HG02642 (cell line): ENCODE results near the gene FBXO15.

Experiments
- ATAC-seq: cut with Tn5 transposase; IDR thresholded peaks from one replicate; pipeline ENCODE4 v1.9.1; 2021; ENCODE audit warnings: mild to moderate bottlenecking; ENCODE audit not compliant: unreplicated experiment, poor library complexity

Gene FBXO15, protein sequence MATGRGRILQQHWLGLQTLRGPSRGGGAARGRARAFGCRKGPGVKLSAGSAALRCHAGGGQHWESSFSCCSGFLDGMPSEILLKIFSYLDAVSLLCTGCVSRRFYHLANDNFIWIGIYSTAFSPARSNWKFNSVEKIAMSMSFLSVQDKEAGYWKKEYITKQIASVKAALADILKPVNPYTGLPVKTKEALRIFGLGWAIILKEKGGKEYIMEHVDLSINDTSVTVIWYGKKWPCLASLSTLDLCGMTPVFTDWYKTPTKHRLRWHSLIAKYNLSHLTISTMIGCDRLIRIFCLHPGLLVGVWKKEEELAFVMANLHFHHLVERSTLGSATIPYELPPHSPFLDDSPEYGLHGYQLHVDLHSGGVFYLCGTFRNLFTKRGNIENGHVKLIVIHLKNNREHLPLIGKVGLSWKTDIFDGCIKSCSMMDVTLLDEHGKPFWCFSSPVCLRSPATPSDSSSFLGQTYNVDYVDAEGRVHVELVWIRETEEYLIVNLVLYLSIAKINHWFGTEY

DNA sequence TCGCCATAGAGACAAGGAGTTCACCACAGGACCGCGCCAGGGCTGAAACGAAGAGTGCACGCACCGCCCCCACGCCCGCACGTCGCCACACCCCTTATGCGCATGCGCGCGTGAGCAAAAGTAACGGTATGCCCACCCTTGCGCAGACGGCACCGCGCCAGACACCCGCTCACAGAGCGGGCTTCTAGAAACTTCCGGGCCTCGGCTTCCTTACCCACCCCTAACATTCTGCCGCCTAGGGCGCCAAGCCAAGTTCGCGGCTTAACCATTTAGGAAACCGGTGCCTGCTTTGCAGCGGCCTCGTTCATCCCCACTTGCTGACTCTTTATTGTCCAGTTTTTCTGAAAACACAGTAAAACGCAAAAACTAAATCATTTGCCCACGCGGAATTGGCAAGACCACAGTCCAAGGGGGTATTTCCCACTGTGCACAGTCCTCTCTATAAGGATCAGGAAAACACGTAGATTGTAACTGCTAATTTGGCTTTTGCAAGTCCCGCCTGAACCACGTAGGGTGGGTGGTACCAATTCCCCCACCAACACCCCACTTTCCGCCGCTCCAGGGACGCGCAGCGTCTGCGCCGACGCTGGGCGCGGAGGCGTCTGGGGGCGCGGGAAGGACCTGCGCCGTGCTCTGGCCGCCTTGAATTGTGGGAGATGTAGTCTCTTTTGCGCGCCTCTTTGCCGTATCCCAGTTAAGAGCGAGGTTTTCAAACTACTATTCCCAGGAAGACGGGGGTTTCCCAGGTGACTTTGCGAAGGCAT, at the start of gene FBXO15, which contains the start of gene TIMM21:
Gene FBXO15, minus strand, starts transcription at position 56 of the 764 bp plus-strand sequence. Its CDS starts 49 bp downstream, at position 7.
Gene TIMM21, plus strand, starts transcription at position 745 of the 764 bp plus-strand sequence. CDS start 286 bp downstream, outside the sequence.
- ATAC-seq = peak; percentile 88

DNA sequence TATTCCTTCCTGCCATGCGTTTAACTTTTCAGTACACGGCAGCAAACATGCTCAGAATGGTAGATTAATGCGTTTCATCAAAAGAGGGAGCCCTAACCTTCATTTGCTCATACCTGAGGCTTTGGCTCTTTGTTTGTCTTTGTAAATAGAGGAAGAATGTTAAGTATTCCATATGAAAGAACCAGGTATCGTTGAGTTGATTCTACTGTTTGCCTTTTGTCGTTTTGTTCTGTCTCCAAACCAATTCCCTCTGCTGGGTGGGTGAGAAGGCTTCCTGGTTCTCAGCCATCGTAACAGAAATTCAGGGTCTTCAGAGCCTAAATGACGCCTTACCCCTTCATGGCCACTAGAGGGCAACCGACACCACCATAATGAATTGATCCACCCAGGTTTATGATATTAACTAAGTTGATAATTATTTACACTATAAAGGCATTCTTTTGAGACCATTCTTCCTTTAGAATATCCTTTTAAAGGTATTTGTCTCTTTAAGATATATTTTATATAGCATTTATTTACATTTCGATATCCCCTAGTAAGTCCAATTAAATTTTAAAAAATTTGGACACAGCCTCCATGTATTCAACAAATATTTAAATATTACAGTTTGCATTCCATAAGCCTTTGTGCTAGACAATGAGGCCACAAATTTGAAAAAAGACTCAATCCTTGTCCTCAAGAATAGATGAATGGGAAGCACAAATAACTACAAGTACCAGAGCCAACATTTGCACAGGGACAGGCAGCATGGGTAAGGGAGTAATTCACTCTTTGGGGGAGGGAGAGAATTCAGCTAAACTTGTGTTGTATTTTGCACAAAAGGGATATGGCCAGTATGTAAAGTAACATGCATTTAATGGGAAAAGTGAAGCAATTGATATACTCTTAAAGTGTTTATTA, 48.8 kb upstream of the FBXO15 start:
- peak; percentile 81 for ATAC-seq

DNA sequence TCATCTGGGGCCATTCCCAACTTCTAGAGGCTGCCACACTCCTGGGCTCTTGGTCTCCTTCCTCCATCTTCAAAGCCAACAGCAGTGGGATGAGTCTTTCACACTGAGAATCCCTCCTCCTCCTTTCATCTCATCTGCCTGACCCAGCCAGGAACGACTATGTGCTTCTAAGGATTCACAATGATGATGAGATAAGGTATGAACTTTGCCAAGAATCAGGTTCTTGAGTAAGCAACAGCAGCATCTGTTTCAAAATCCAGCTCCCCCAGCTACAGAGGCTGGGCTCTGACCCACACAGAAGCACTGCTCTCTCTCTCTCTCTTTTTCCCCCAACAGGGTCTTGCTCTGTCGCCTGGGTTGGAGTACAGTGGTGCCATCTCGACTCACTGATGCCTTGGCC, 47.1 kb upstream of the FBXO15 start:
- ATAC-seq = no peak

DNA sequence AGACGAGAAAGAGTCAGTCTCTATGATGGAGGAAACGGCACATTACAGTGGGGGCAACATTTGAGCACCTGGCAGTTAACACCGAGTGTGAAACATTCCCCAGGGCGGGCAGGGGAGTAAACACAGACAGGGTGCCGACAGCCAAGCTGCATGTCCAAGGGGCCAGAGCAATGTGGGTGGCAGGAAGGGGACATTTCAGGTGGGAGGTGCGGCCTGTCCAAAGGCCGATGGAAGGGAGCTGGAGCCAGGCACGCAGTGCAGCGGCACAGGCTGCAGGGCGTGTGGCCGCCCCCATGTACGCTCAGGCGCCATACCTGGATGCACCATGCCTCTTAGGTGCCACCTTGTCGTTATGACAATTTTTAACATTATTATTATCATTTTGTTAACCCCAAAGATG, 43.9 kb upstream of the FBXO15 start:
- ATAC-seq = no peak

DNA sequence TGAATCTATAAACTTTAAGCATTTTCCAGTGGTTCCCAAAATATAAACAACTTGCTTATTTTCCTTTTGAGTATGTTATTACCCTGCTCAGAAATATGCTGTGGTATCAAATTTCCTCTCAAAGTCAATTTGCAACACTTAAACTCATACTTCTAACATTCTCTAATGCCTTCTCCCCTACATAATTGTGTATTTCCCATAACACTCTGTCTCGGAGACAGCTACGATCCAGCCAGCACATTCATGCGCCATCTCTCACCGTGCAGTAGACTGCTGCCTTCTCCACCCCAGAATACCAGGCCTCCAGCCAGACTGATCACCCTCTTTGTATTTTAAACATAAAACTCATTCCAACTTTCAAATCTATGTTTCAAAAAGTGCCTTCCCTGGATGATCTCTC, 42.5 kb upstream of the FBXO15 start:
- no peak for ATAC-seq

DNA sequence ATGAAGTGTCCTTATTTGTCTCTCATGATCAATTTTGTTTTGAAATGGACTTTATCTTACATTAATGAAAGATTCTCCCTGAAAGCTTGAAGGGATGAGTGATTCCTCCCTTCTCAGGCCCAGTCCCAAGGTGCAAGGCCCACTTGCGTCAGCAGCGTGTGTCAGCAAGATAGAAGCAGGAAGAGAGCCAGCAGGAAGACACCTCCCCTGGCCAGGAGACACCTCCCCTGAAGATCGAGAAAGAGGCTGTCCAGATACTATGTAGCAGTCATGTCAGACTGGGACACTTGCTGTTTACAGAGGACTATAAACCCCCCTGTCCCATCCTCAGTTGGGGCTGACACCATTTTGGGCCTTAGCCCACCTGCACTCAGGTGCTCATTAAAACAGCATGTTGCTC, 39.0 kb upstream of the FBXO15 start:
- no peak for ATAC-seq

DNA sequence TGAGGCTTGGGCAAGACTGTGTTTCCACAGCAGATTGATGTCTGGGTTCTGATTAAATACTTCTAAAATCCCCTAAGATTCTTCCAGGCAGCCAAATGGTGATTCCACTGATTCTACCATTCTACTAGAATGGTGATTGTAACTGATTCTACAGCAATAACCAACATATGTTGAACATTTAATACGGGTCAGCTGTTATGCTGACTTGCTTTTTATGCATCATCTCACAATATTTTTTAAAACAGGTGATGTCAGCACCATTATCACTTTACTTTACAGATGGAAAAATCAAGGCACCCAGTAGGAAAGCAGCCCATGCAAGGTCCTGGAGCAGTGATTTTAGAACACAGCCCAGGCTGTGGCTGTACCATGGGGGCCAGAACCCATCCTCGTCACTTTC, 38.2 kb upstream of the FBXO15 start:
- ATAC-seq = no peak

DNA sequence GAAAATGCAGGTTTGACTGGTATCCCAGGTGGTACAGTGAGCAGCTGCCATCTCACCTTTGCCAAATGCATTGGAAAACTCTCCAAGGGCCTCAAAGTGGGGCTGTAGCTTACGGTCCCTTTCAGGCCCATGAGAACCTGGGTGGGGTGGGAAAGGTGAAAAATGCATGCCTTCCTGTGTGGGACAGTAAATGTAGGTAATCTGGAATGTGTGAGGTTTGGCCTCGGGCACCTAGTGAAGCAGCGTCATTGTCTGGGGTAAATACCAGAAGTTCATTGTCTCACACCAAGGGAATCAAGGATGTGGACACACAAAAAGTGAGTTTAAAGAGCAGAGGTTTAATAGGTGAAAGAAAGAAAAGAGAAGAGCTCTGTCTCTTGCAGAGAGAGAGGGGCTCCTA, 37.2 kb upstream of the FBXO15 start:
- no peak for ATAC-seq

DNA sequence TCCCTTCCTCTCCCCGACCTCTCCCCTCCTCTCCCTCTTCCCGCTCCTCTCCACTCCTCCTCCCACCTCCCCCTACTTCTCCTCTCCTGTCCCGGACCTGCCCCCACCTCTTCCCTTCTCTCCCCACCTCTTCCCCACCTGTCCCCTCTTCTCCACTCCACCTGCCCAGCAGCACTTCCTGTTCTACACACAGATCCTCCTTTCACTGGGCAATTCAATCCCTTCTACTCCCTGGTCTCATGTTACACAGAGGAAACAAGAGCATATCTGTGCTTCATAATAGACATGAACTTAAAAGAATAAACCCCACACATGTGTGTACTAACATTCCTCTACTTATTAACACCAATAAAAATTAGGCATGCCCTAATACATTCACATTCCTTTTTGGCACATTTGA, 35.5 kb upstream of the FBXO15 start:
- no peak for ATAC-seq

DNA sequence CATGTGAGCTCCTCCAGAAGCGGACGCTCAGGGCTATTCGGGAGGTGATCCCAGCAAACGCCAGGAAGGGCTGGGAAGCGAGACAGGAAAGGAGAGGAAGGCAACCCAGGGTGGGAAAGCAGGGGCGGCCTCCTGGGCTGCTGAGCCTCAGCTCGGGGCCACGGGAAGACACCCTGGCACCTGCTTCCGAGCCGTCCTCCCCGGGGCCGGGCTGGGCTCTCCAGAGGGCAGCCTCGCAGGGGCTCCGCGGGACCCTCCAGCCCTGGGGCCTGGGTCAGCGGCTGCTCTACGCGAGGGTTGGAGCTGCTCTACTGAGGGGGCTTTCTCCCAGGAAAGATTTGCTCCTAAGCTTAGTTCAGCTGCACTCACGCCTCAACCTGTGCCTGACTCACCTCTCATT, 34.7 kb upstream of the FBXO15 start:
- ATAC-seq = no peak

DNA sequence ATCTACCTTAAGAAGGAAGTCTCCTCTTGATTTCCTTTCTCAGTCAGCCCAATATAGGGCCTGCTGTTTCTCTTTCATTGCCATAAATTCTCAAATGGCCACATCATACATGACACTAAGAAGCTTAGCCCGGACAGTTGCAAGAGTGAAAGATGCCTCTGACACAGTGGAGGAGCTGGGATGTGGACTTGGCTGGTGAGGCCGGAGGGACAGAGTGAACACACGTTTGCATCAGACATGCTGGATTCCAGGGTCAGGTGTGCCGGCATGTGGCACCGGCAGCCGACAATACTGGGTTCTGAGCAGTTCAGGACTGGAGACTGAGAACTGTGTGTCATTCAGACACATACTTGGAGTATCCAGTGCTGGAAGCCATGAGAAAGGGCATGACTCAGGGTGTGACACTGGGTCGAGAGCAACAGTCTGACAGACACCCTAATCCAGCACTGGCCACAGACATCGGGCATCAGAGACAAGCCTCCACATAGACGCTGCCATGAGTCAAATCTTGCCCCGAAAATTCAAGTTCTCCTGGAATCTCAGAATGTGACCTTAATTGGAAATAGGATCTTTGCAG, 32.1 kb upstream of the FBXO15 start:
- no peak for ATAC-seq

DNA sequence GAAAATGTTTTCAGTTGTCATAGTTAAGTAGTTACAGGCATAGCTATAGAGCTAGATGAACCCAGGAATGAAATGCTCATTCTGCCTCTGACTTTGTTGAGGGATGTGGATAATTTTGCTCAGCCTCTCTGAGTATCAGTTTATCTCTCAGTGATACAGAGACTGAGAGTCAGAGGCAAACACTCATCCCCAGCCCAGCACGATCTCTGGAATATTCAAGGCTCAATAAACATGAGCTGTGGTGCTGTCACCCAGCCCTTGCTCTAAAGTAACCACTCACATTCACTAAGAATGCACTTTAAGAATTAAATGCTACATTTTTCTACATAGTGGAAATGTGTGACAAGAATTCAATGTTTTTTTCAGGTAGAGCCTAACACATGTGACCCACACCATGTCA, 31.2 kb upstream of the FBXO15 start:
- ATAC-seq = no peak

DNA sequence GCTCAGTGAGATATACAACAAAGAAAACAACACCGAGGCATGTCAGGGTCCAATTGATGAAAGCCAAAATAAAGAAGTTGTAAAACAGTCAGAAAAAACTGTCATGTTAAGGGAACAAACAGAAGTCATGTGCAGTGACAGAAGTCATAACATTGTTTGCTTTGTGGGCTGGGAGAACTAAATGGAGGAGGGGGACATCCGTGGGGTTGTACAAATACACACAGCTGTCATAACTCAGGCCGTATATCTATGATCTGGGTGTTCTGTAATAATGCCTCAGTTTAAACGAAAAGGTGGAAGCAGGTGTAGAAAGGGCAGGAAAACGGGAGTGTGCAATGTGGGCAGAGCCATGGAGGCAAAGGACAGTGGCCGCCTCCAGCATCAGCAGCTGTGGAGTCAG, 28.0 kb upstream of the FBXO15 start:
- ATAC-seq = no peak

DNA sequence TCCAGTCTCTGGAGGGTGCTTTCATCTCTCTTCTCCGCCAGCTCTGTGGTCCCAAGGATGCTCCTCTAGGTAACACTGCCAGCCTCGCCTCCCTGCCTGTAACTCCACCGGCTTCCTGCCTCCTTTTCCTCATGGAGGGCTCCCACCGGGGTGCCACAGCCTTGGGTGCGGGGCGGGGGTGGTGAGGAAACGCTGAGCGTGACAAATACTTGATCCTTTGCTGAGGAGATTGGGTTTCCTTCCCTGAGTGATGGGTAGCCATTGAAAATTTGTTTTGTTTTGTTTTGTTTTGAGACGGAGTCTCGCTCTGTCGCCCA, 25.8 kb upstream of the FBXO15 start:
- no peak for ATAC-seq

DNA sequence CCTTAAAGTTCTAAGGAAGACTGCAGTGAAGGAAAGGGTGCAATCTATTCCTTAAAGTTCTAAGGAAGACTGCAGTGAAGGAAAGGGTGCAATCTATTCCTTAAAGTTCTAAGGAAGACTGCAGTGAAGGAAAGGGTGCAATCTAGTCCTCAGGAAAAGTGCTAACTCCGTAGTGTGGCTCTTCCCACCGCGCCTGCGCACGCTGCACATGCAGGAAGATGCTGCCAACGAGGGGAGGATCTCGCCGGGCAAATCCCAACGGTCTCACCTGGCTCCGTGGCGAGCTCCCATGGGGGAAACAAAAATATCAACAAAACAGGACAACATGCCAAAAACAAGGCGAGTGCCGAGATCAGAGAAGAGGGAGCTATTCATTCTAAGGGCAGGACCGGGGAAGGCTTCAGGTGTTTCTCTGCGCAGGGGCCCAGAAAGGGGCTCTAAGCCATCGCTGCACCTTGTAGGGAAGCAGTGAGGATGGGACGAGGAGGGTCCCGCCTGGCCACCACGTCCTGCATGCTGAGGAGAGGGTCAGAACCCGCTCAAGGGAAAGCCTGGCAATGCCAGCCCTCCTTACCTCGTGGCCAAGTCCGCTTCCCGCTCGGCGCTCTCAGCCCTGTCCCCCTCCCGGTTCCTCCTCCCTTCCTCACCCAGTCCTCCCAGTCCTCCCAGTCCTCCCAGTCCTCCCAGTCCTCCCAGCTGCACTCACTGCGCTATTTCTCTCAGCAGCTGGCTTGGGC, 25.2 kb upstream of the FBXO15 start:
- no peak for ATAC-seq

DNA sequence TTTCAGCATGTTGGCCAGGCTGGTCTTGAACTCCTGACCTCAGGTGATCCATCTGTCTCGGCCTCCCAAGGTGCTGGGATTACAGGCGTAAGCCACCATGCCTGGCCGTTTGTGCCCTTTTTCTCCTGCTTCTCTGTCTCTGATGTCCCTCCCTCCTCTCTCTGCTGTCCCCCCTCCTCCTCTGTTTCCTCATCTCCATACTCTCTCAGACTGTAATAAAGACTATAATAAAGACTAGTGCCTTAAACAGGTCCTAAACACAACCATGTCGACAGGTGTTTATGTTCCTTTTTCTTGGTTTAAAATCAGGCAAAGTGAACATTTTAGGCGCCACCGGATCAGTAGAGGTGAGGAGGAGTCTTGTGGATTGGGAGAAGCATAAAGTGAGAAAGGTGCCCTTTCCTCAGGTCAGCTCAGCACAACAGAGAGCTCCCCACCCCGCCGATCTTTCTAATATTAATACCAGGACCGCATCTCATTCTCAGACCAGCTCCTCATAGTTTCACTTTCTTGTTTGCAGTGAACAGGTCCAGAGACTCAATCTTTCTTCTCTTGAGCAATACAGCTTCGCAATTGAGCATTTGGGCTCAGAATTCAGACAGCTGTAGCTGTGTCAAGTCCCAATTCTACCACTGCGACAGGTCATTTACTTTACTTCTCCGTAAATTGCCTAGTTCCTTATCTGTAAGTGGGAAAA, 24.4 kb upstream of the FBXO15 start:
- ATAC-seq = peak; percentile 84

DNA sequence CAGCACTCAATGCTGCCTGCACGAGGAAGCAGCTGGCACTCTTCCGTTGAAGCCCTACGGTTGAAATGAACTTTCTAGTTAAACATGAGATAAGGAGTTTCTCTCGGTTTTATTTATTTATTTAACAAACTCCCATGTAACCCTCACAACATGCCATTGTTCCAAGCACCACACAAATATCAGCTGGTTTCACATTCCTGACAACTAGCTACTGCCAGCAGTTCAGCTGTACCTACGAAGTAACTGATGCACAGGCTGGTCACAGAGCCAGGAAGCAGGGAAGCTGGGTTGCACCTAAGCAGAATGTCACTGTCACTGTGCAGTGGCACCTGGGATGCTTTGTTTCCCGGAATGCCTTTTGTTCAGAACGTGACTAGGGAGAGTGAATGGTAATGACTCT, 18.8 kb upstream of the FBXO15 start:
- no peak for ATAC-seq

DNA sequence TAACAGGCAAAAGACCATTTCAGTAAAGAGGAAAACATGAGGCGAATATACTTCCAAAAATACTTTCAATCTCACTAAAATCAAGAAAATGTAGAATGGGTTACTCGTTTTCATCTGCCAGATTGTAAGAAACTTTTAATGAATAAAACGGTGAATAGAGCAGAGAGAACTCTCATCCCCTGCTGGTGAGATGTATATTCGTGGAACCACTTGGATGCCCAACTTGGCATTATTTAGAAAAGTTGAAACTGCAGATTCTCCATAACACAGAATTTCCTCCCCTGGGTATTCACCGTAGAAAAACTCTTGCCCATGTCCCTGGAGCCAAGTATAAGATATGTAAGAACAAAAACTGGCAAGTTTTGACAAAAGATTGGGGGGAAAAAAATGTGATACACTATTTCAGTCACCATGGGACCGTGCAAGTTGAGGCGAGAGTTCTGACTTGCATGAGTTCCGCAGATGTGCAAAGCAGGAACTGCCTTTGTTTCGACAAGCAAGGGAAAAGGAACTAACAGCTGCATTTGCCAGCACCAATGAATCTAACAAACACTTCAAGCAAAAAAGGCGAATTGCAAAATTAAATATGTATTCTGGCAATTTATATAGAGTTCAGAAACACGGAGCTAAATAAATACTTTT, 15.5 kb upstream of the FBXO15 start:
- ATAC-seq = peak; percentile 73
